Muscle layer of duodenum (tissue), 2 donors: Measurements from ENCODE around the gene CHAF1A.
A peak's percentile ranks its signal among the peaks of the same experiment; 100 is the strongest.

Experiments used
- H3K27ac ChIP-seq: one replicate; pipeline ENCODE4 v1.7.0; 2013; ENCODE audit warnings: mild to moderate bottlenecking, low read length
- H3K27me3 ChIP-seq: one replicate; pipeline ENCODE4 v1.7.0; 2013; ENCODE audit warnings: low read depth, mild to moderate bottlenecking, control low read depth, low read length
- H3K36me3 ChIP-seq, 2 donors: one replicate each; pipeline ENCODE4 v1.7.0; 2013; ENCODE audit warnings: low read length in 2 of 2, control low read depth in 1 of 2, mild to moderate bottlenecking in 1 of 2; ENCODE audit not compliant: insufficient read depth in 2 of 2, control insufficient read depth in 1 of 2
- H3K4me1 ChIP-seq, 2 donors: one replicate each; pipeline ENCODE4 v1.7.0; 2013; ENCODE audit warnings: low read length in 2 of 2, mild to moderate bottlenecking in 2 of 2, control low read depth in 1 of 2, moderate library complexity in 1 of 2; ENCODE audit not compliant: insufficient read depth in 2 of 2, control insufficient read depth in 1 of 2
- H3K4me3 ChIP-seq, 2 donors: one replicate each; pipeline ENCODE4 v1.7.0; 2013; ENCODE audit warnings: low read length in 2 of 2, low read depth in 1 of 2, mild to moderate bottlenecking in 1 of 2
- H3K9me3 ChIP-seq, 2 donors: one replicate each; pipeline ENCODE4 v1.7.0; 2013; ENCODE audit warnings: low read length in 2 of 2, control low read depth in 1 of 2, mild to moderate bottlenecking in 1 of 2; ENCODE audit not compliant: control insufficient read depth in 1 of 2
- donor health status: healthy.

Gene CHAF1A

GRCh38 chr19:4388337-4389063 is 13.9 kb upstream of the CHAF1A start:
- Histone ChIP-seq H3K4me1 (peaks cover 28 to 56% of the 10 kb centered on the region in 2 donors), H3K27me3 (no peaks in the 10 kb centered on the region), H3K9me3 (no peaks in the 10 kb centered on the region), H3K36me3 (peaks cover 9 to 11% of the 10 kb centered on the region in 2 donors), H3K4me3 (no peak overlapping the region), H3K27ac (no peak overlapping the region)

- no peaks in the 10 kb centered on the region for H3K27me3 ChIP-seq
- no peak overlapping the region for H3K4me3 ChIP-seq
- peaks cover 6 to 7% of the 10 kb centered on the region in 2 donors for H3K36me3 ChIP-seq
- peaks cover 28 to 60% of the 10 kb centered on the region in 2 donors for H3K4me1 ChIP-seq
- no peak overlapping the region for H3K27ac ChIP-seq
- H3K9me3 ChIP-seq: no peaks in the 10 kb centered on the region
Measured at GRCh38 chr19:4389064-4389375, 13.4 kb upstream of the CHAF1A start.

- no peaks in the 10 kb centered on the region for H3K27me3 ChIP-seq
- H3K27ac ChIP-seq: peak overlapping the region; percentile 78
- H3K4me3 ChIP-seq: peak overlapping the region; percentile 30 to 40
- H3K4me1 ChIP-seq: peaks cover 28 to 65% of the 10 kb centered on the region in 2 donors
- H3K36me3 ChIP-seq: peaks cover 2 to 5% of the 10 kb centered on the region in 2 donors
- H3K9me3 ChIP-seq: no peaks in the 10 kb centered on the region
Measured at GRCh38 chr19:4389511-4390016, 12.9 kb upstream of the CHAF1A start.

GRCh38 chr19:4390017-4390566 is 12.3 kb upstream of the CHAF1A start:
- Histone ChIP-seq H3K4me1 (peaks cover 28 to 69% of the 10 kb centered on the region in 2 donors), H3K27ac (peak overlapping the region; percentile 78), H3K9me3 (no peaks in the 10 kb centered on the region), H3K36me3 (peaks cover 0 to 7% of the 10 kb centered on the region in 2 donors), H3K4me3 (peak overlapping the region; percentile 30 to 40), H3K27me3 (no peaks in the 10 kb centered on the region)

GRCh38 chr19:4390567-4391305 is 11.7 kb upstream of the CHAF1A start:
- H3K4me1 ChIP-seq: peaks cover 28 to 63% of the 10 kb centered on the region in 2 donors
- H3K27ac ChIP-seq: peak overlapping the region; percentile 78

GRCh38 chr19:4391306-4391693 is 11.1 kb upstream of the CHAF1A start:
- H3K27me3 ChIP-seq: no peaks in the 10 kb centered on the region
- H3K4me3 ChIP-seq: peak overlapping the region in 1 of 2 donors; percentile 30
- peaks cover 0 to 6% of the 10 kb centered on the region in 2 donors for H3K36me3 ChIP-seq
- peaks cover 28 to 62% of the 10 kb centered on the region in 2 donors for H3K4me1 ChIP-seq
- peak overlapping the region; percentile 78 for H3K27ac ChIP-seq
- no peaks in the 10 kb centered on the region for H3K9me3 ChIP-seq

More at GRCh38 chr19:4390567-4391305, 11.7 kb upstream of the CHAF1A start:
- Histone ChIP-seq H3K27me3 (no peaks in the 10 kb centered on the region), H3K4me3 (peak overlapping the region; percentile 30 to 40), H3K36me3 (peaks cover 0 to 6% of the 10 kb centered on the region in 2 donors), H3K9me3 (no peaks in the 10 kb centered on the region)

GRCh38 chr19:4391701-4392483 is 10.5 kb upstream of the CHAF1A start:
- H3K27me3 ChIP-seq: no peaks in the 10 kb centered on the region
- H3K4me1 ChIP-seq: peaks cover 28 to 59% of the 10 kb centered on the region in 2 donors
- peak overlapping the region; percentile 78 for H3K27ac ChIP-seq
- no peaks in the 10 kb centered on the region for H3K9me3 ChIP-seq
- peak overlapping the region in 1 of 2 donors; percentile 30 for H3K4me3 ChIP-seq
- H3K36me3 ChIP-seq: peaks cover 0 to 6% of the 10 kb centered on the region in 2 donors

- peak overlapping the region; percentile 45 for H3K27ac ChIP-seq
- peaks cover 0 to 6% of the 10 kb centered on the region in 2 donors for H3K36me3 ChIP-seq
- H3K9me3 ChIP-seq: no peaks in the 10 kb centered on the region
- peaks cover 23 to 67% of the 10 kb centered on the region in 2 donors for H3K4me1 ChIP-seq
- H3K4me3 ChIP-seq: no peak overlapping the region
- no peaks in the 10 kb centered on the region for H3K27me3 ChIP-seq
Measured at GRCh38 chr19:4393947-4394590, 8.4 kb upstream of the CHAF1A start.

GRCh38 chr19:4396949-4397783 is 5.3 kb upstream of the CHAF1A start:
- no peak overlapping the region for H3K27ac ChIP-seq
- no peak overlapping the region for H3K4me3 ChIP-seq
- no peaks in the 10 kb centered on the region for H3K27me3 ChIP-seq
- H3K9me3 ChIP-seq: no peaks in the 10 kb centered on the region
- H3K4me1 ChIP-seq: peaks cover 0 to 40% of the 10 kb centered on the region in 2 donors
- H3K36me3 ChIP-seq: peaks cover 0 to 6% of the 10 kb centered on the region in 2 donors

GRCh38 chr19:4399812-4400134 is 2.7 kb upstream of the CHAF1A start:
- Histone ChIP-seq H3K4me1 (peaks cover 6 to 36% of the 10 kb centered on the region in 2 donors), H3K9me3 (no peaks in the 10 kb centered on the region), H3K4me3 (peak overlapping the region; percentile 84 to 90), H3K27ac (peak overlapping the region; percentile 77), H3K36me3 (peaks cover 0 to 6% of the 10 kb centered on the region in 2 donors), H3K27me3 (no peaks in the 10 kb centered on the region)
